Embryonic facial prominence (tissue), 1 donor: Measurements from ENCODE around the gene ZC3H10.
"Not testable (repeated sequence)": the region's sequence is repeated elsewhere in the genome, so short reads cannot be mapped to it uniquely, and the experiment has no call there.

Source experiments
- DNase-seq: peaks from one replicate; pipeline ENCODE4 v3.0.0-alpha.2; 2016; ENCODE audit errors: extremely low spot score

ZC3H10 gene

DNA sequence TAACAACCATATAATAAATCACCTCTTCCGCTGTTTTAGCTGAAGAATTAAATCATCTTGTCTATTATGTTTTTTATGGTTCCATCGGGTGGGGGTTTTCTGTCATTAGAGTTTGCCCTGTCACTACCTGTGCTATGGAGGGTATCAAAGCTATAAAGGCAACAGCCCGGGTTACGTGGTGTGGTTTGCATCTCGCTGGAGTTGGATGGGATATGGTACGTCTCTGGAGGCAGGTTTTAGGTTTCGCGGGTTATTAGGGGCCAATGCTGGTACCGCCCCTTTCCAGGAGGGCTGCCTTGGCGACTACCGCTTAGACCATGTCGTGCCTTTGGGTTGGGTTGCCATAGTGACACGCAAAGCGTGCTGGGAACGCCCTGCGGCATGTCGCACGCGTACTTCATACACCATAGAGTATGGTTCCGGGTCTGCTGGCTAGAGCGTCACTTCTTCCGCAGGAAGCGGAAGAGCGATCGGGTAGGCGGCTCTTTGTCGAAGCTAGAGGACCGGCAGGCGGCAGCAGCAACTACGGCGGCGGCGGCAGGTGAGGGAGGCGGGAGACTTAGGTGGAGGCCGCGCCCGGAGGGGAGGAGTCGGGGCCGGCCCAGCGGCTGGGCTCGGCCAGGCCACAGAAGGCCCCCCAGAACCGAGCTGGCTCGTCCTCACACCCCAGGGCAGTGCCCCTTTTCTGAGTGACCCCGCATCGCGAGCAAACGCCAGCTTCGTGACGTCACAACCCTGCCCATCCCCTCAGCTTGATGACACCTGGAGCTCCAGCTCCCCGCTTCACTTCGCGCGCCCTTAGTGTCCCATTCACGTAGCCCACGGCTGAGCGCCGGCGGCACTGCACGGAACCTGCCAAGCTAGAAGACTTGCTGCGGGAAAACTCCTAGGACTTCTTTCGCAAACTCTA is at the start of gene ZC3H10:
TSS of gene ZC3H10 (plus strand) at position 489 of the 910 bp plus-strand sequence. CDS start 2,297 bp downstream, outside the sequence.
- DNase-seq = peak; percentile 100

- no peak for DNase-seq
These were observed 46.4 kb upstream of the ZC3H10 start for GRCh38 chr12:56071648-56072047.

GRCh38 chr12:56074396-56074795 is 43.7 kb upstream of the ZC3H10 start:
- DNase-seq = no peak

- DNase-seq = not testable (repeated sequence)
These were observed 40.1 kb upstream of the ZC3H10 start for GRCh38 chr12:56077966-56078365.

GRCh38 chr12:56078427-56078826 is 39.6 kb upstream of the ZC3H10 start:
- no peak for DNase-seq

DNA sequence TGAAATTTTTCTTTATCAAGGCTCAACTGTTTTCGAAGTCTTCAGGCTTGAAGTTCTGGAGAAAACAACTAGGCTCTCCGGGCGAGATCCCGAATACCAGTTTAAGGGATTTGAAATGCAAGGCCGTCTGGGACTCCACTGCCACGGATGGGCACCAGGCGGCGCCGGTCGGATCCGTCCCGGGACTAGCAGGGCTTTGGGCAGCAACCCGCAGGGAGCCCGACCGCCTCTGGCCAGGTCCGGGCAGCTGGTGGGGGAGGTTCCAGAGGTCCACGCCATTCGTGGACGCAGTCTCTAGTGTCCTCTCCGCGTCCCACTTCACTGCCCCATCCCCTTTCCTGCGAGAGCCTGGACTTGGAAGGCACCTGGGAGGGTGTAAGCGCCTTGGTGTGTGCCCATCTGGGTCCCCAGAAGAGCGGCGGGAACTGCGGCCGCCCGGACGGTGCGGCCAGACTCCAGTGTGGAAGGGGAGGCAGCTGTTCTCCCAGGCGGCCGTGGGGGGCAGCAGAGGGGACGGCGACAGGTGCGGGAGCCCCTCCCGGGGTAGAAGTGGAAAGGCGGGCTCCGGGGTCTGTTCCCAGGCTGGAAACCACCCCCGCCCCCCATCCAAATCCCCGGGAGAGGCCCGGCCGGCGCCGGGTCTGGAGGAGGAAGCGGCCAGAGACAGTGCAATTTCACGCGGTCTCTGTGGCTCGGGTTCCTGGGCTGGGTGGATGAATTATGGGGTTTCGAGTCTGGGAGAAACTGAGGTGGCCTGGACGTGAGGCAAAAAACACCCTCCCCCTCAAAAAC is 38.9 kb upstream of the ZC3H10 start:
- no peak for DNase-seq

DNA sequence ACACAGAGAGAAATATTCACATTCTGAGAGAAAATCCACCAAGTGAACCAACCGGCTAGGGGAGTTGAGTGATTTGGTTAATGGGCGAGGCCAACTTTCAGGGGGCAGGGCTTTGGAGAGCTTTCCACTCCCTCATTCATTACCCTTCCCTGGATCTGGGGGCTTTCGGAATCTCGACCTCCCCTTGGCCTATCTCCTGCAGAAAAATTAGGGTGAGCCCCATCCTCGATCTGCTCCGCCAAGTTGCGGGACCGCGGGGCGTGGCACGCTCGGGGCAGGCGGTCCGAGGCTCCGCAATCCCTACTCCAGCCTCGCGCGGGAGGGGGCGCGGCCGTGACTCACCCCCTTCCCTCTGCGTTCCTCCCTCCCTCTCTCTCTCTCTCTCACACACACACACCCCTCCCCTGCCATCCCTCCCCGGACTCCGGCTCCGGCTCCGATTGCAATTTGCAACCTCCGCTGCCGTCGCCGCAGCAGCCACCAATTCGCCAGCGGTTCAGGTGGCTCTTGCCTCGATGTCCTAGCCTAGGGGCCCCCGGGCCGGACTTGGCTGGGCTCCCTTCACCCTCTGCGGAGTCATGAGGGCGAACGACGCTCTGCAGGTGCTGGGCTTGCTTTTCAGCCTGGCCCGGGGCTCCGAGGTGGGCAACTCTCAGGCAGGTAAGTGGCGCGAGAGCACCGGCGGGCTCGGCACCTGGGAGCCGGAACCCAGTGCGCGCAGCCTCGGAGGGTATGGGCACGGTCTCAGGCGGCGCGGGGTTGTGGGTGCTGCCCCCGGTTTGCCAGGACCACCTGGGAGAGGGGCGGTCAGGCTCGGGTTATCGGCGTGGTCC is 38.1 kb upstream of the ZC3H10 start, which contains the start of gene ERBB3:
TSS of gene ERBB3 (plus strand) at position 443 of the 833 bp plus-strand sequence. CDS start at position 579, 136 bp downstream.
- peak; percentile 60 for DNase-seq

DNA sequence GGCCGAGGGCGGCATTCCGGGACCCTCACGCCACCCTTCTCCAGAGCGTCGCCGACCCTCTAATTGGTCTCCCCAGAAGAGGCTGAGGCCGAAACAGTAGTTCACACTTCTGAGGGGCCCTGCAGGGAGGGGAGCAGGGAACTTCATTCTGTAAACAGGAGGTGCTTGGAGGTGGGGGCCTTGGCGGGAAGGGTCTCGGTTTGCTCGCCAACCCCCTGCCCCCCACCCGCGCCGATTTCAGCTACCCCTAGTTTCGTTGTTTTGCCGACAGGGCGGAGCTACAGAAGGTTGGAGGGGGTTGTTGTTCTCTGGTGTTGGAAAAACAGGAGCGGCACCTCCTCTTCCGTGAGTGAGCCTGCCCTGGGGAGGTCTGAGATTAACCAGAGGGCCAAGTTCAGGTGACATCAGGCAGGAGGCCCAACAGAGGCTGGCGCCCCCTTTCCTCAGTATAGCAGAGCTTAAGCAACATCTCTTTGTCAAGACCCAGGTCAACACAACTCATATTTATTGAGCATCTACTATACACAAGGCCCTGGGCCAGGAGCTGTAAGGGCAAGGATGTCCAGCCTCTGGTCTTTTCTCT is 37.4 kb upstream of the ZC3H10 start:
- no peak for DNase-seq

- no peak for DNase-seq
These were observed 36.4 kb upstream of the ZC3H10 start for GRCh38 chr12:56081393-56082347.

DNA sequence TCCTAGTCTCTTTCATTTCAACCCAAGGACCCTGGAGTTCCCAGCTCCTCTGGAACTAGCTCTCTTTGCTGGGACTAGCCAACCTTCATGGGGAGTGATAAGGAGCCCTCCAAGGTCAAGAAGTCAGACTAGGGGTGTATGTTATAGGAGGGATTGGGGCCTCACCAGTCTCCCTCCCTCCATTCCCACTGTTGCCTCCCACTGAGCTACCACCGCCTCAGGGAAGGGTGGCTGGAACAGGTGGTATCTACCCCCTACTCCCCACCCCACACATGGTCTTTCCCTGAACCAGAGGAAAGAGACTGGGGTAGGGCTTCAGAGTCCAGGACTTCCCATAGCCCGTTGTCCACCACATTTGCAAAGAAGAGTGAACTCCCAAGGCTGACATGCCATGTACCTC is 35.7 kb upstream of the ZC3H10 start:
- DNase-seq = no peak

GRCh38 chr12:56082967-56083366 is 35.1 kb upstream of the ZC3H10 start:
- no peak for DNase-seq

DNA sequence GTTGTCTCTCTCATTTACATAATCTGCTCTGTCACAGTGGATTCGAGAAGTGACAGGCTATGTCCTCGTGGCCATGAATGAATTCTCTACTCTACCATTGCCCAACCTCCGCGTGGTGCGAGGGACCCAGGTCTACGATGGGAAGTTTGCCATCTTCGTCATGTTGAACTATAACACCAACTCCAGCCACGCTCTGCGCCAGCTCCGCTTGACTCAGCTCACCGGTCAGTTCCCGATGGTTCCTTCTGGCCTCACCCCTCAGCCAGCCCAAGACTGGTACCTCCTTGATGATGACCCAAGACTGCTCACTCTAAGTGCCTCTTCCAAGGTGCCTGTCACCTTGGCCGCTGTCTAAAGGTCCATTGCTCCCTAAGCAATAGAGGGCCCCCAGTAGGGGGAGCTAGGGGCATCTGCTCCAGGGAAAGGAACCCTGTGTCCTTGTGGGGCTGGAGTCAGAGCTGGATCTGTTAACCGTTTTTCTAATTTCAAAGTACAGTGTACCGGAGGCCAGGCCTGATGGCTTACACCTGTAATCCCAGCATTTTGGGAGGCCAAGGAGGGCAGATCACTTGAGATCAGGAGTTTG is 33.0 kb upstream of the ZC3H10 start:
- no peak for DNase-seq

- no peak for DNase-seq
These were observed 32.0 kb upstream of the ZC3H10 start for GRCh38 chr12:56086096-56086495.

- DNase-seq = no peak
These were observed 31.5 kb upstream of the ZC3H10 start for GRCh38 chr12:56086608-56087007.

DNA sequence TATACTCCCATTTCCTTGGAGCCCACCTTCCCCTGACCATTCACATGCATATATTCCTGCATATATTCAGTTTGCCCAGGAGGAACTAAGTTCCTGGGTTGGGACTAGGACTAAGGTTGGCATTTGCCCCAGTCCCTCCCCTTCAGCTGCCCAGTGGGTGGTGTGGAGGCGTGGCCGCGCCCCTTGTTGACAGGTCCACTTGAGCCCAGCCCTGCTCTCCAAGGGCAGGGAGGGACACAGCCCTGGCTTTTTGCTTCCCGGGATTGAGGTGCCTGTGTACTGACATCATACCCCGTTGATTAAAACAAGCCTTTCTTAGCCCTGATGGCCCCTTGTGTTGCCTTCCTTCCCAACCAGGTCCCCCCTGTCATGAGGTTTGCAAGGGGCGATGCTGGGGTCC is 30.8 kb upstream of the ZC3H10 start:
- DNase-seq = no peak

- DNase-seq = no peak
These were observed 20.3 kb upstream of the ZC3H10 start for GRCh38 chr12:56097738-56098137.

- DNase-seq = no peak
These were observed 19.5 kb upstream of the ZC3H10 start for GRCh38 chr12:56098592-56098991.

DNA sequence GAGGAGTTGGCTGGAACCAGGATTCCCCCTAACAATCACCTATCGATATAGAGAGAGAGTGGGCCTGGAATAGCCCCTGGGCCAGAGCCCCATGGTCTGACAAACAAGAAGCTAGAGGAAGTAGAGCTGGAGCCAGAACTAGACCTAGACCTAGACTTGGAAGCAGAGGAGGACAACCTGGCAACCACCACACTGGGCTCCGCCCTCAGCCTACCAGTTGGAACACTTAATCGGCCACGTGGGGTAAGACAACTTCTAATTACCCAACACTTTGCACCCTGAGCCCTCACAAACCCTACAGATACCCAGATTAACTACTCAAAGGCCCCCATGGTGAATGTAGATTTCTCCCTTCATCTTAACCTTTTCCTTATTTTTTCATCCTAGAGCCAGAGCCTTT is 18.3 kb upstream of the ZC3H10 start:
- DNase-seq = no peak

DNA sequence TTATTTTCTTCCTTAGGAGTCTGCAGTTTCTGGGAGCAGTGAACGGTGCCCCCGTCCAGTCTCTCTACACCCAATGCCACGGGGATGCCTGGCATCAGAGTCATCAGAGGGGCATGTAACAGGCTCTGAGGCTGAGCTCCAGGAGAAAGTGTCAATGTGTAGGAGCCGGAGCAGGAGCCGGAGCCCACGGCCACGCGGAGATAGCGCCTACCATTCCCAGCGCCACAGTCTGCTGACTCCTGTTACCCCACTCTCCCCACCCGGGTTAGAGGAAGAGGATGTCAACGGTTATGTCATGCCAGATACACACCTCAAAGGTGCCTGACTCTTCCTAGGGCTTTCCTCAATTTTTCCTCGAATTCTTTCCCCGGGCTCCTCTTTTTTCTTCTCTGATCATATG is 17.0 kb upstream of the ZC3H10 start:
- no peak for DNase-seq

GRCh38 chr12:56102683-56103065 is 15.4 kb upstream of the ZC3H10 start:
- no peak for DNase-seq
